ENCODE data around the gene PHF13.

The PHF13 gene

GRCh38 chr1:6581561-6582305 lies 31.8 kb upstream of the PHF13 start:
- TF ChIP-seq GATA2 (IDR thresholded peaks at IDR 0.05; ENCODE audit: low read depth, low read length) = no peak
- no peak for TF ChIP-seq GATA3 (IDR thresholded peaks at IDR 0.05; ENCODE audit: low read depth, low read length)

GRCh38 chr1:6582370-6582769 lies 31.2 kb upstream of the PHF13 start:
- no peak for TF ChIP-seq GATA3 (IDR thresholded peaks at IDR 0.05; ENCODE audit: low read depth, low read length)
- TF ChIP-seq GATA2 (IDR thresholded peaks at IDR 0.05; ENCODE audit: low read depth, low read length) = no peak

- TF ChIP-seq GATA3 (IDR thresholded peaks at IDR 0.05; ENCODE audit: low read depth, low read length) (no peak), GATA2 (IDR thresholded peaks at IDR 0.05; ENCODE audit: low read depth, low read length) (no peak)
Measured at GRCh38 chr1:6584126-6585080, 29.1 kb upstream of the PHF13 start.

GRCh38 chr1:6585081-6585722 lies 28.3 kb upstream of the PHF13 start:
- TF ChIP-seq GATA2 (IDR thresholded peaks at IDR 0.05; ENCODE audit: low read depth, low read length) (no peak), GATA3 (IDR thresholded peaks at IDR 0.05; ENCODE audit: low read depth, low read length) (no peak)

GRCh38 chr1:6585841-6586240 lies 27.7 kb upstream of the PHF13 start:
- no peak for TF ChIP-seq GATA2 (IDR thresholded peaks at IDR 0.05; ENCODE audit: low read depth, low read length)
- TF ChIP-seq GATA3 (IDR thresholded peaks at IDR 0.05; ENCODE audit: low read depth, low read length) = no peak

- TF ChIP-seq GATA3 (IDR thresholded peaks at IDR 0.05; ENCODE audit: low read depth, low read length) (no peak), GATA2 (IDR thresholded peaks at IDR 0.05; ENCODE audit: low read depth, low read length) (no peak)
Measured at GRCh38 chr1:6586404-6586816, 27.1 kb upstream of the PHF13 start.

GRCh38 chr1:6587261-6588005 lies 26.1 kb upstream of the PHF13 start:
- TF ChIP-seq GATA3 (IDR thresholded peaks at IDR 0.05; ENCODE audit: low read depth, low read length) (no peak), GATA2 (IDR thresholded peaks at IDR 0.05; ENCODE audit: low read depth, low read length) (no peak)

- TF ChIP-seq GATA3 (IDR thresholded peaks at IDR 0.05; ENCODE audit: low read depth, low read length) (no peak), GATA2 (IDR thresholded peaks at IDR 0.05; ENCODE audit: low read depth, low read length) (no peak)
Measured at GRCh38 chr1:6588128-6588892, 25.2 kb upstream of the PHF13 start.

GRCh38 chr1:6588893-6589520 lies 24.5 kb upstream of the PHF13 start:
- TF ChIP-seq GATA3 (IDR thresholded peaks at IDR 0.05; ENCODE audit: low read depth, low read length) (no peak), GATA2 (IDR thresholded peaks at IDR 0.05; ENCODE audit: low read depth, low read length) (no peak)

GRCh38 chr1:6590046-6590445 lies 23.5 kb upstream of the PHF13 start:
- TF ChIP-seq GATA2 (IDR thresholded peaks at IDR 0.05; ENCODE audit: low read depth, low read length) = no peak
- no peak for TF ChIP-seq GATA3 (IDR thresholded peaks at IDR 0.05; ENCODE audit: low read depth, low read length)

GRCh38 chr1:6591222-6591621 lies 22.3 kb upstream of the PHF13 start:
- TF ChIP-seq GATA2 (IDR thresholded peaks at IDR 0.05; ENCODE audit: low read depth, low read length) (no peak), GATA3 (IDR thresholded peaks at IDR 0.05; ENCODE audit: low read depth, low read length) (no peak)

- TF ChIP-seq GATA2 (IDR thresholded peaks at IDR 0.05; ENCODE audit: low read depth, low read length) (no peak), GATA3 (IDR thresholded peaks at IDR 0.05; ENCODE audit: low read depth, low read length) (no peak)
Measured at GRCh38 chr1:6591644-6592043, 21.9 kb upstream of the PHF13 start.
